ENCODE data around the gene QPCTL. TPM values are rescaled to one million over a fixed set of nuclear protein-coding genes. Genes with fewer than 3 reads are reported as not detected.

QPCTL gene
- total RNA-seq, 1 experiment from 2014 or later, result 13.7 TPM

DNA sequence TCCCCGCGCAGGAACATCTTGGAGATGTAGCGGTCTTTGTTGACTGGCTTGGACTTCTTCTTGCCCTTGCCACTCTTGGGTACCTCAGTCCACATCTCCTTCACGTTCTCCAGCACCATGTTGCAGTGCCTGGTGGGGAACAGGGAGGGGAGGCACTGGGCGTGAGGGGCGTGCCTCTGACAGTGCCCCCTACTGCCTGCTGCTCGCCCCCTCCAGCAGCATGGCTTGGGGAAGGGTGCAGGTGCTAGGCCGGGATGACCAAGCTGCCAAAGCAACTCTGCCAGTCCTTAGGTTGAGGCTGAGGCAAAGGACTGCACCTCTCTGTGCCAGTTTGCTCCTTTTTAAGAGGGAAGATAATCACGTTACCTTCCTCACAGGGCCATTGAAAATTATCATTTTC lies 4.9 kb upstream of the QPCTL start:
- H3K14ac ChIP-seq (ENCODE audit: insufficient read depth, low read length), result no peak overlapping the region
- no peak overlapping the region for H3K9ac ChIP-seq (ENCODE audit: extremely low read depth, insufficient read length, low read length)
- H2AK5ac ChIP-seq (ENCODE audit: insufficient read length, low read length), result no peak overlapping the region
- no peak overlapping the region for H4K91ac ChIP-seq (ENCODE audit: insufficient read length, low read depth, low read length)
- no peak overlapping the region for H3K23ac ChIP-seq (ENCODE audit: insufficient read length, low read depth, low read length)
- no peak overlapping the region for H4K5ac ChIP-seq (ENCODE audit: insufficient read length, low read depth, low read length)
- H3K4ac ChIP-seq (ENCODE audit: low read depth, low read length), result no peak overlapping the region
- no peaks in the 10 kb centered on the region for H3K79me1 ChIP-seq (ENCODE audit: insufficient read depth, low read depth, low read length, poor library complexity, severe bottlenecking)
- H4K8ac ChIP-seq (replicated peaks; ENCODE audit: insufficient read length, low read depth, low read length), result no peak overlapping the region
- no peaks in the 10 kb centered on the region; the same call in 1 of the 2 replicates for H3K4me1 ChIP-seq (ENCODE audit: insufficient read depth, low read length)
- WGBS (ENCODE audit: extremely low coverage, insufficient read length, low lambda C conversion rate), result no CpG with 5 or more reads among the region's 9 CpGs
- no peak overlapping the region for H3T11ph ChIP-seq (ENCODE audit: low read length)
- H3K9me3 ChIP-seq (ENCODE audit: control insufficient read depth, low read depth, low read length), result no peaks in the 10 kb centered on the region
- H2BK120ac ChIP-seq (ENCODE audit: low read depth, low read length, poor library complexity, severe bottlenecking), result no peak overlapping the region
- H4K20me1 ChIP-seq (ENCODE audit: control insufficient read depth, insufficient read depth, insufficient read length), result no peaks in the 10 kb centered on the region
- Mint-ChIP-seq H3K4me3 (no peak overlapping the region), H3K27ac (no peak overlapping the region), H3K9me3 (peaks cover 0 to 5% of the 10 kb centered on the region in 2 experiments; a peak in 2 of 5 replicates), H3K4me1 (peaks cover 0 to 14% of the 10 kb centered on the region in 2 experiments; a peak in 3 of 4 replicates), H3K36me3 (ENCODE audit: insufficient read depth in 1 of 3, low read depth in 3 of 3) (peaks cover 39 to 55% (median 49%) of the 10 kb centered on the region in 3 experiments), H3K27me3 (ENCODE audit: low read depth) (peaks cover 2% of the 10 kb centered on the region; the same call in 1 of the 2 replicates)
- H2BK12ac ChIP-seq (ENCODE audit: insufficient read length, low read depth, low read length), result no peak overlapping the region
- H2BK5ac ChIP-seq (ENCODE audit: insufficient read length, low read length), result no peak overlapping the region
- no peak overlapping the region for H2AFZ ChIP-seq (ENCODE audit: low read length)
- no peak overlapping the region for H3K4me2 ChIP-seq (ENCODE audit: insufficient read depth, insufficient read length, low read length)
- no peak overlapping the region for H3K18ac ChIP-seq (ENCODE audit: insufficient read length, low read depth, low read length)
- TF ChIP-seq, protein P1, sequence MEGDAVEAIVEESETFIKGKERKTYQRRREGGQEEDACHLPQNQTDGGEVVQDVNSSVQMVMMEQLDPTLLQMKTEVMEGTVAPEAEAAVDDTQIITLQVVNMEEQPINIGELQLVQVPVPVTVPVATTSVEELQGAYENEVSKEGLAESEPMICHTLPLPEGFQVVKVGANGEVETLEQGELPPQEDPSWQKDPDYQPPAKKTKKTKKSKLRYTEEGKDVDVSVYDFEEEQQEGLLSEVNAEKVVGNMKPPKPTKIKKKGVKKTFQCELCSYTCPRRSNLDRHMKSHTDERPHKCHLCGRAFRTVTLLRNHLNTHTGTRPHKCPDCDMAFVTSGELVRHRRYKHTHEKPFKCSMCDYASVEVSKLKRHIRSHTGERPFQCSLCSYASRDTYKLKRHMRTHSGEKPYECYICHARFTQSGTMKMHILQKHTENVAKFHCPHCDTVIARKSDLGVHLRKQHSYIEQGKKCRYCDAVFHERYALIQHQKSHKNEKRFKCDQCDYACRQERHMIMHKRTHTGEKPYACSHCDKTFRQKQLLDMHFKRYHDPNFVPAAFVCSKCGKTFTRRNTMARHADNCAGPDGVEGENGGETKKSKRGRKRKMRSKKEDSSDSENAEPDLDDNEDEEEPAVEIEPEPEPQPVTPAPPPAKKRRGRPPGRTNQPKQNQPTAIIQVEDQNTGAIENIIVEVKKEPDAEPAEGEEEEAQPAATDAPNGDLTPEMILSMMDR (conservative IDR thresholded peaks at IDR 0.05), result no peak
- H3K27me3 ChIP-seq (ENCODE audit: insufficient read depth, low read length), result no peaks in the 10 kb centered on the region
- no peak for DNase-seq
- no peak overlapping the region for H3K56ac ChIP-seq (ENCODE audit: insufficient read length, low read depth, low read length)
- no peak overlapping the region for H2BK20ac ChIP-seq (ENCODE audit: low read depth, low read length, poor library complexity, severe bottlenecking)
- no peak overlapping the region for H2BK15ac ChIP-seq (ENCODE audit: low read depth, low read length)
- no peak overlapping the region for H3K27ac ChIP-seq (ENCODE audit: insufficient read length, low read depth, low read length)
- peaks cover 1% of the 10 kb centered on the region; the same call in 1 of the 2 replicates for H3K79me2 ChIP-seq (ENCODE audit: insufficient read depth, low read length)
- peaks cover under 1% of the 10 kb centered on the region for H3K23me2 ChIP-seq (ENCODE audit: insufficient read length, low read depth, low read length, poor library complexity, severe bottlenecking)
